Body of pancreas (tissue), 4 donors: Measurements from ENCODE around the gene LRFN2. TPM values are rescaled to one million over a fixed set of nuclear protein-coding genes. Genes with fewer than 3 reads are reported as not detected.

Experiments used
- ATAC-seq: fragments of 150-250 bp; one replicate; pipeline ENCODE4 v1.9.1; 2016
- DNase-seq, 4 donors: peaks; one replicate each; pipeline ENCODE4 v3.0.0-alpha.2; 2019
- H3K27ac ChIP-seq, 4 donors: fragments of 200-600 bp; sonication (generic); 1 replicate in 3 of 4; 2 replicates in 1 of 4; pipeline versions ENCODE4 v1.5.1 to v1.6.1; 2016 to 2019; ENCODE audit warnings: mild to moderate bottlenecking in 1 of 4, mixed read lengths in 1 of 4, moderate library complexity in 1 of 4
- H3K27me3 ChIP-seq, 2 donors: fragments of 200-600 bp; sonication (generic); one replicate each; pipeline ENCODE4 v1.6.0; 2016; ENCODE audit warnings: mild to moderate bottlenecking in 1 of 2
- H3K36me3 ChIP-seq, 2 donors: fragments of 200-600 bp; sonication (generic); replicated peaks in 1 of 2; 2 replicates each; pipeline ENCODE4 v1.5.1; 2016; ENCODE audit warnings: low read depth in 2 of 2; ENCODE audit not compliant: insufficient read depth in 1 of 2
- H3K4me1 ChIP-seq: fragments of 200-600 bp; sonication (generic); one replicate; pipeline ENCODE4 v1.6.0; 2016
- H3K4me3 ChIP-seq, 2 donors: fragments of 200-600 bp; sonication (generic); 1 replicate in 1 of 2; 2 replicates in 1 of 2; pipeline ENCODE4 v1.5.1; 2016 to 2019
- H3K9me3 ChIP-seq, 3 donors: fragments of 200-600 bp; sonication (generic); 1 replicate in 2 of 3; 2 replicates in 1 of 3; pipeline ENCODE4 v1.5.1; 2016
- POLR2A ChIP-seq, 3 donors: fragments of 450-650 bp; IDR thresholded peaks; one replicate each; pipeline ENCODE4 v1.6.1; 2016; ENCODE audit warnings: antibody characterized with exemption in 3 of 3, mild to moderate bottlenecking in 2 of 3
- WGBS, 2 donors: methylation state at CpG; one replicate each; pipeline ENCODE4 v1.1.5; 2017; 5-methylcytosine and 5-hydroxymethylcytosine counted together
- intact Hi-C: fragments of 100-400 bp; cut with DNase I; formaldehyde crosslinking; loops from one replicate; pipeline ENCODE4 v1.15.1; 2023
- total RNA-seq, 2 donors: library from RNA; depleted of rRNA; stranded (reverse); fragments of >200 nt; gene quantifications; one replicate each; pipeline ENCODE4 v1.1.0, GENCODE V29; 2016
- TF ChIP-seq, protein P1 (sequence below), 7 experiments: fragments of 450-650 bp in 4 of 7; fragments of 200-600 bp in 3 of 7; sonication (generic) in 3 of 7; IDR thresholded peaks; one replicate each; pipeline ENCODE4 v1.5.1; 2016 to 2019; ENCODE audit warnings: antibody characterized with exemption in 7 of 7

Gene LRFN2
- total RNA-seq, 2 donors from 2014 or later = 0.33 TPM; not detected in 1

DNA sequence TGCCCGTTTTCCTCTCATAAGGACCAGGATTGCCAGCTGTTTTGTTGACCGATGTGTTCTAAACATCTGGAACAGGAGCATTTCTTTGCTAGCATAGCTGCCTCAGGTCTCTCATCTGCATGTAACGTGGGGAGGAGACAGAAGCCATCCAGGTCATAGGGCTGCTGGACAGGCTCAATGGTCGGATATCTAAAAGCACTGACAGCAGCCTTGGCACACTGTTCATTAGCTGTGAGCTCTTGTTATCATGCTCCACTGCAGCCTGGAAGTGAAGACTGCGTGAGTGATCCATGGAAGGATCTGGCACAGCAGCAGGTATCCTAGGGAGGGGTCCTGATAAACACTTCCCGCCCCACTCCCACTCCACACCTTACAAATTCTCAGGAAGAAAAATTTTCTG lies 175.3 kb downstream of the LRFN2 start:
- no peak for DNase-seq
- TF ChIP-seq POLR2A (IDR thresholded peaks at IDR 0.05) = no peak
- TF ChIP-seq, protein P1, sequence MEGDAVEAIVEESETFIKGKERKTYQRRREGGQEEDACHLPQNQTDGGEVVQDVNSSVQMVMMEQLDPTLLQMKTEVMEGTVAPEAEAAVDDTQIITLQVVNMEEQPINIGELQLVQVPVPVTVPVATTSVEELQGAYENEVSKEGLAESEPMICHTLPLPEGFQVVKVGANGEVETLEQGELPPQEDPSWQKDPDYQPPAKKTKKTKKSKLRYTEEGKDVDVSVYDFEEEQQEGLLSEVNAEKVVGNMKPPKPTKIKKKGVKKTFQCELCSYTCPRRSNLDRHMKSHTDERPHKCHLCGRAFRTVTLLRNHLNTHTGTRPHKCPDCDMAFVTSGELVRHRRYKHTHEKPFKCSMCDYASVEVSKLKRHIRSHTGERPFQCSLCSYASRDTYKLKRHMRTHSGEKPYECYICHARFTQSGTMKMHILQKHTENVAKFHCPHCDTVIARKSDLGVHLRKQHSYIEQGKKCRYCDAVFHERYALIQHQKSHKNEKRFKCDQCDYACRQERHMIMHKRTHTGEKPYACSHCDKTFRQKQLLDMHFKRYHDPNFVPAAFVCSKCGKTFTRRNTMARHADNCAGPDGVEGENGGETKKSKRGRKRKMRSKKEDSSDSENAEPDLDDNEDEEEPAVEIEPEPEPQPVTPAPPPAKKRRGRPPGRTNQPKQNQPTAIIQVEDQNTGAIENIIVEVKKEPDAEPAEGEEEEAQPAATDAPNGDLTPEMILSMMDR (IDR thresholded peaks at IDR 0.05) = no peak
- intact Hi-C loops = no loop called here
- Histone ChIP-seq H3K4me1 (no peaks in the 10 kb centered on the region), H3K27ac (no peak overlapping the region), H3K36me3 (no peaks in the 10 kb centered on the region), H3K4me3 (no peak overlapping the region), H3K9me3 (no peaks in the 10 kb centered on the region), H3K27me3 (no peaks in the 10 kb centered on the region)
- WGBS, 2 donors = 85% methylated on average over 5 to 6 of the region's 6 CpGs
- no peak for ATAC-seq

DNA sequence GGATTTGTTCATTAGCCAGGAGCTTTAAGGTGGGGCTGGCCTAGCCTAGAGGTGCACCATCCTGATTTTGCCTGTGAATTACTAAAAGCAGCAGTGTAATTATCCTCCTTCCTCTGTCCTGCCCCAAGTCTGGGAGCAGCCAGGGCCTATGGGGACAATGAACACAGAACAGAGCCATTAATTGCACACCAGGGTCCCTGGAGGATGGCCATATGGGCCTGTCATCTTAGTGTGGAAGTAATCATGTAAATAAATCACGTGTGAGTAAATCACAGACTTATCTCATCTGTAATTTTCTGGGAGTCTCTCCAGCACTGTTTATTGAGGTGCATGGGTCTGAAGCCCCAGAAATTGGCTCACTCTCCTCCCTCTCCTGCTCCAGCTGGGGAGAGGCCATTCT lies 176.3 kb downstream of the LRFN2 start:
- ATAC-seq (no peak), DNase-seq (no peak)
- TF ChIP-seq, protein P1 (IDR thresholded peaks at IDR 0.05) = no peak
- 22 to 26% methylated on average over 1 of the region's 1 CpG for WGBS, 2 donors
- Histone ChIP-seq H3K9me3 (no peaks in the 10 kb centered on the region), H3K36me3 (no peaks in the 10 kb centered on the region), H3K27ac (no peak overlapping the region), H3K4me3 (no peak overlapping the region), H3K27me3 (no peaks in the 10 kb centered on the region), H3K4me1 (no peaks in the 10 kb centered on the region)
- intact Hi-C loops = no loop called here

DNA sequence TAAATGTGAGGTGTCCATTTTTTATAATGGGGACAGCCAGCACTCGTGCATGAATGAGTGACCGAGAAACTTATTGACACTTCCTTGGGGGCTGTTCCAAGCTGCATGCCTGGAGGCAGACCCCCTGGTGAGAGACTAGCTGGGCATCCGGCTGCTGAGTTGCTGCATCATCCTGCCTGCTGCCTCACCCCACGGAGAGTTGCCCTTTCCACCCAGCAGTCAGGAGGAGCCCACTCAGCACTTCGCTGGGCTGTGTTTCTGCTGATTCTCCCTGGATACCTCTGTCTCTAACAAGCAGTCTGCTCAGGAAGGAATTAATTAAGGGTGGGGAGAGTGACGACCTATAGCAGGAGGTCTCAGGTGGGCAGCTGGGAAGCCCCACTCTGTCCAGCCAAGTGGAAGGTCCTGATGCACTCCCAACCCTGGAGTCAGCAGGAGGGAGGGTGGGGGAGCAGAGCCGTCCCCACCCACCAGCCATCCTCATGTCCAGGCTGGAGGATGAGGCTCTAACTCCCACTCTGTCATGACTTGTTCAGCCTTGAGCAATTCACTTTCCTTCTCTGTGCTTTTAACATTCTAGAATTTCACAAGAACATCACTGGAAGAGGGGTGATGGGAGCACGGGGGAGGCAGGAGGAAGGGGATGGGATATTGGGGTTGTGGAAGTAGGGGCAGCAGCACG lies 177.3 kb downstream of the LRFN2 start:
- no peak overlapping the region for H3K27ac ChIP-seq

DNA sequence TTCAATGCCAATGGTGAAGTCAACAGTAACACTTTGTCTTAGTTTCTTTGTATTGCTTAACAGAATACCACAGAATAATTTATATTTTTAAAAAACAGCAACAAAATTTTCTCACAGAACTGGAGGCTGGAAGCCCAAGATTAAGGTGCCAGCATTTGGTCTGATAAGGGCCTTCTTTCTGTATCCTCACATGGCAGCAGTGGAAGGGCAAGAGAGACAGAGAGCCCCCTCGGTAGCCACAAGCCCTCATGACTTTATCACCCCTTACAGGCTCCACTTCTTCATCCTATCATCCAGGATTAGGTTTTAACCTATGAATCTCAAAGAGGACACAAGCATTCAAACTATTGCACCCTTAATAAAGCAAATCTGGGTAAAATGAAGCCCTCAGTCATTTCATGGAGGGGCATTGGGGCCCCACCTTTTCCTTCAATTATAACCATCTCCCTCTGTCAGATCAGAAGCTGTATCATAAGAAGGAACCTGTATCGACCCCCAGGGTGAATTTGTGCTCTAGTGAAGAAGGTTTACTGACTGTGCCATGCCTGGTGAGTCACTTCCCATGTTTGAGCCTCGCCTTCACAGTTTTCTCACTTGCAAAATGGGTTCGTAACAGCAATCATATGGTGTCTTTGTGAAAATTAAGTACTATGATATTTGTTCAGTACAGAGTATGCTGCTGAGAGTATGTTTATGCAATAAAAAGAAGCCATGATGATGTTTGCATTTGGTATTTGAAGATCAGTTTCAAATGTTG lies 178.2 kb downstream of the LRFN2 start:
- intact Hi-C loops = no loop called here
- Histone ChIP-seq H3K27me3 (no peaks in the 10 kb centered on the region), H3K27ac (no peak overlapping the region), H3K36me3 (no peaks in the 10 kb centered on the region), H3K9me3 (no peaks in the 10 kb centered on the region), H3K4me1 (no peaks in the 10 kb centered on the region), H3K4me3 (no peak overlapping the region)
- DNase-seq = no peak
- TF ChIP-seq POLR2A (IDR thresholded peaks at IDR 0.05) = no peak
- TF ChIP-seq, protein P1 (IDR thresholded peaks at IDR 0.05) = no peak
- 80 to 86% methylated on average over 4 of the region's 4 CpGs for WGBS, 2 donors
- no peak for ATAC-seq

More for the DNA sequence above, 177.3 kb downstream of the LRFN2 start:
- Histone ChIP-seq H3K27me3 (no peaks in the 10 kb centered on the region), H3K9me3 (no peaks in the 10 kb centered on the region), H3K36me3 (no peaks in the 10 kb centered on the region), H3K4me3 (no peak overlapping the region), H3K4me1 (no peaks in the 10 kb centered on the region)
- intact Hi-C loops = no loop called here
- DNase-seq (peak in 1 of 4 donors; percentile 7), ATAC-seq (no peak)
- TF ChIP-seq, protein P1 (IDR thresholded peaks at IDR 0.05) = no peak
- TF ChIP-seq POLR2A (IDR thresholded peaks at IDR 0.05) = no peak
- WGBS, 2 donors = 59 to 70% methylated on average over 6 to 9 of the region's 9 CpGs
